Panc1 (cell line): ENCODE results near the gene SMAD9. TPM values are rescaled to one million over a fixed set of nuclear protein-coding genes. Genes with fewer than 3 reads are reported as not detected.

Experiments used
- ATAC-seq: fragments of 200-7000 bp; cut with Tn5 transposase; 2 replicates; pipeline ENCODE4 v1.9.1; 2020; ENCODE audit warnings: mild to moderate bottlenecking, moderate library complexity
- BruUV-seq: library from RNA; stranded (reverse); fragments of 400-500 nt; replicated peaks from 2 replicates; lab custom pipeline; 2021; lab: Mats Ljungman, UMichigan
- CTCF ChIA-PET: fragments of 300-600 bp; sonication (Branson Sonifier 250); formaldehyde crosslinking; loops from one replicate; lab custom pipeline; 2022; ENCODE audit warnings: antibody characterized with exemption; lab: Charles Lee
- POLR2A ChIA-PET: fragments of 300-600 bp; sonication (Branson Sonifier 250); formaldehyde crosslinking; loops from one replicate; lab custom pipeline; 2022; ENCODE audit warnings: antibody characterized with exemption; lab: Charles Lee
- DNase-seq: peaks from one replicate; pipeline ENCODE4 v3.0.0-alpha.2; 2010; ENCODE audit warnings: low read depth, low spot score
- H3K27ac ChIP-seq: 2 replicates; pipeline ENCODE4 v1.5.1; 2011; ENCODE audit warnings: mild to moderate bottlenecking, low read length, inconsistent platforms
- H3K27me3 ChIP-seq: fragments of 200-500 bp; sonication (Bioruptor generic); 2 replicates; pipeline ENCODE4 v1.6.0; 2014; ENCODE audit warnings: low read length, inconsistent platforms; ENCODE audit not compliant: control insufficient read depth, insufficient read depth
- H3K36me3 ChIP-seq: fragments of 200-500 bp; sonication (Bioruptor generic); 2 replicates; pipeline ENCODE4 v1.5.1; 2014; ENCODE audit warnings: inconsistent platforms, mild to moderate bottlenecking, low read length, moderate library complexity; ENCODE audit not compliant: control insufficient read depth, insufficient read depth
- H3K4me1 ChIP-seq: 2 replicates; pipeline ENCODE4 v1.5.1; 2011; ENCODE audit warnings: inconsistent platforms, mild to moderate bottlenecking, low read length, moderate library complexity; ENCODE audit not compliant: control insufficient read depth, insufficient read depth
- H3K4me3 ChIP-seq, 2 experiments: 2 replicates each; pipeline ENCODE4 v1.5.1; 2011 to 2012; ENCODE audit warnings: low read depth in 2 of 2, low read length in 2 of 2, mild to moderate bottlenecking in 2 of 2, inconsistent platforms in 1 of 2, moderate library complexity in 1 of 2
- H3K9me3 ChIP-seq: fragments of 200-500 bp; sonication (Bioruptor generic); 2 replicates; pipeline ENCODE4 v1.5.1; 2014; ENCODE audit warnings: low read depth, mild to moderate bottlenecking, inconsistent platforms, low read length, moderate library complexity; ENCODE audit not compliant: control insufficient read depth, insufficient read depth
- CTCF ChIP-seq: fragments of 450-650 bp; IDR thresholded peaks from 2 replicates; pipeline ENCODE4 v1.5.1; 2017; ENCODE audit warnings: mild to moderate bottlenecking
- POLR2AphosphoS5 ChIP-seq: IDR thresholded peaks from 2 replicates; pipeline ENCODE4 v1.6.1; 2012; ENCODE audit warnings: mild to moderate bottlenecking, low read depth, low read length, moderate library complexity
- SIN3A ChIP-seq: IDR thresholded peaks from 2 replicates; pipeline ENCODE4 v1.6.1; 2012; ENCODE audit warnings: low read depth, mild to moderate bottlenecking, low read length, moderate library complexity, borderline replicate concordance; ENCODE audit not compliant: insufficient read depth
- TCF7L2 ChIP-seq: IDR thresholded peaks from 2 replicates; pipeline ENCODE4 v1.6.1; 2011; ENCODE audit warnings: mild to moderate bottlenecking, low read depth, low read length, inconsistent platforms
- in situ Hi-C: cut with HindIII; loops from 2 replicates; pipeline ENCODE4 v1.10.0; 2016; ENCODE audit warnings: low sequenced_read_pairs, low pct_unique_long_range_greater_than_20kb
- intact Hi-C: fragments of 100-400 bp; cut with micrococcal nuclease; formaldehyde crosslinking; loops from one replicate; pipeline ENCODE4 v1.10.0; 2022; ENCODE audit not compliant: unreplicated experiment
- total RNA-seq: library from RNA; stranded (reverse); gene quantifications from one replicate; pipeline ENCODE4 v1.2.1, GENCODE V29; 2021; ENCODE audit not compliant: unreplicated experiment
- TF ChIP-seq, protein P1 (sequence below), 2 experiments: IDR thresholded peaks; 2 replicates each; pipeline ENCODE4 v1.6.1; 2011 to 2012; ENCODE audit warnings: low read depth in 2 of 2, control low read depth in 1 of 2, low read length in 1 of 2, mild to moderate bottlenecking in 1 of 2, moderate library complexity in 1 of 2; ENCODE audit not compliant: insufficient read depth in 1 of 2

Gene SMAD9
- total RNA-seq, 1 experiment from 2014 or later, result 2.4 TPM

DNA sequence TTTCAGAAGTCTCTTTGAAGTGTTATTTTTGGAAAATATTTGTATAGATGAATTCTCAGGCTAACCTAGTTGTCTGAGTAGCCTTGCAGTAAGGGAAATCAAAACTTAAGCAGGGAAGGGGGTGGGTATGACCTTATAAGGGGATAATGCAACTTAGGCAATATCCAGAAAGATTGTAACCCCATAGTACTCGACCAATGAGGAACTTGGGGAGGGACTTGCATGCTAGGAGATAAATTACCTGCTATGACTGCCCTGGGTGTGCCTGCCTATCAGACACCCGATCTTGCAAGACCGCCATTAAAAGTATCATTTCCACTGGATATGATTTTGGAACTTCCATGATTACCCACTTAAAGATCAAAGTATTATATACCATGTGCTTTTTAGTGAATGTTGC is 124.0 kb downstream of the SMAD9 start:
- TF ChIP-seq POLR2AphosphoS5 (no peak), CTCF (no peak), SIN3A (no peak), TCF7L2 (no peak)
- TF ChIP-seq, protein P1, sequence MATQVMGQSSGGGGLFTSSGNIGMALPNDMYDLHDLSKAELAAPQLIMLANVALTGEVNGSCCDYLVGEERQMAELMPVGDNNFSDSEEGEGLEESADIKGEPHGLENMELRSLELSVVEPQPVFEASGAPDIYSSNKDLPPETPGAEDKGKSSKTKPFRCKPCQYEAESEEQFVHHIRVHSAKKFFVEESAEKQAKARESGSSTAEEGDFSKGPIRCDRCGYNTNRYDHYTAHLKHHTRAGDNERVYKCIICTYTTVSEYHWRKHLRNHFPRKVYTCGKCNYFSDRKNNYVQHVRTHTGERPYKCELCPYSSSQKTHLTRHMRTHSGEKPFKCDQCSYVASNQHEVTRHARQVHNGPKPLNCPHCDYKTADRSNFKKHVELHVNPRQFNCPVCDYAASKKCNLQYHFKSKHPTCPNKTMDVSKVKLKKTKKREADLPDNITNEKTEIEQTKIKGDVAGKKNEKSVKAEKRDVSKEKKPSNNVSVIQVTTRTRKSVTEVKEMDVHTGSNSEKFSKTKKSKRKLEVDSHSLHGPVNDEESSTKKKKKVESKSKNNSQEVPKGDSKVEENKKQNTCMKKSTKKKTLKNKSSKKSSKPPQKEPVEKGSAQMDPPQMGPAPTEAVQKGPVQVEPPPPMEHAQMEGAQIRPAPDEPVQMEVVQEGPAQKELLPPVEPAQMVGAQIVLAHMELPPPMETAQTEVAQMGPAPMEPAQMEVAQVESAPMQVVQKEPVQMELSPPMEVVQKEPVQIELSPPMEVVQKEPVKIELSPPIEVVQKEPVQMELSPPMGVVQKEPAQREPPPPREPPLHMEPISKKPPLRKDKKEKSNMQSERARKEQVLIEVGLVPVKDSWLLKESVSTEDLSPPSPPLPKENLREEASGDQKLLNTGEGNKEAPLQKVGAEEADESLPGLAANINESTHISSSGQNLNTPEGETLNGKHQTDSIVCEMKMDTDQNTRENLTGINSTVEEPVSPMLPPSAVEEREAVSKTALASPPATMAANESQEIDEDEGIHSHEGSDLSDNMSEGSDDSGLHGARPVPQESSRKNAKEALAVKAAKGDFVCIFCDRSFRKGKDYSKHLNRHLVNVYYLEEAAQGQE (IDR thresholded peaks at IDR 0.05; ENCODE audit: insufficient read depth in 1 of 2, low read depth in 2 of 2, low read length in 1 of 2), result no peak
- H3K36me3 ChIP-seq, result no peaks in the 10 kb centered on the region
- H3K4me1 ChIP-seq, result no peaks in the 10 kb centered on the region
- H3K27me3 ChIP-seq, result no peaks in the 10 kb centered on the region
- ChIA-PET POLR2A (no interaction called here), CTCF (no interaction called here)
- in situ Hi-C loops, result no loop called here
- intact Hi-C loops, result no loop called here
- no peak overlapping the region for H3K27ac ChIP-seq
- no peak overlapping the region for H3K4me3 ChIP-seq
- DNase-seq, result no peak
- H3K9me3 ChIP-seq, result no peaks in the 10 kb centered on the region
- no TSS peak for BruUV-seq
- no peak for ATAC-seq

- ChIA-PET POLR2A (no interaction called here), CTCF (no interaction called here)
- TF ChIP-seq, protein P1 (IDR thresholded peaks at IDR 0.05; ENCODE audit: insufficient read depth in 1 of 2, low read depth in 2 of 2, low read length in 1 of 2), result no peak
- TF ChIP-seq SIN3A (no peak), CTCF (no peak), POLR2AphosphoS5 (no peak), TCF7L2 (no peak)
- Histone ChIP-seq H3K36me3 (no peaks in the 10 kb centered on the region), H3K27me3 (no peaks in the 10 kb centered on the region), H3K4me3 (no peak overlapping the region), H3K9me3 (no peaks in the 10 kb centered on the region), H3K27ac (no peak overlapping the region), H3K4me1 (no peaks in the 10 kb centered on the region)
- intact Hi-C loops (no loop called here), in situ Hi-C loops (no loop called here)
- no TSS peak for BruUV-seq
- ATAC-seq (no peak), DNase-seq (no peak)
Measured at GRCh38 chr13:36795463-36795862, 124.6 kb downstream of the SMAD9 start.

Other genes with a start within 250 kb of the SMAD9 start
- not detected for gene SERTM1, start 246.2 kb downstream of the SMAD9 start, total RNA-seq
- 2.9 TPM for gene RFXAP, start 101.0 kb downstream of the SMAD9 start, total RNA-seq
- 19.3 TPM for gene ALG5, start 79.1 kb upstream of the SMAD9 start, total RNA-seq
- 40.0 TPM for gene EXOSC8, start 80.5 kb upstream of the SMAD9 start, total RNA-seq
- gene SUPT20H, start 139.4 kb upstream of the SMAD9 start, total RNA-seq, result 32.9 TPM
- gene CSNK1A1L, start 185.4 kb upstream of the SMAD9 start, total RNA-seq, result not detected